ENCODE measurements around the gene FABP6.

DNA sequence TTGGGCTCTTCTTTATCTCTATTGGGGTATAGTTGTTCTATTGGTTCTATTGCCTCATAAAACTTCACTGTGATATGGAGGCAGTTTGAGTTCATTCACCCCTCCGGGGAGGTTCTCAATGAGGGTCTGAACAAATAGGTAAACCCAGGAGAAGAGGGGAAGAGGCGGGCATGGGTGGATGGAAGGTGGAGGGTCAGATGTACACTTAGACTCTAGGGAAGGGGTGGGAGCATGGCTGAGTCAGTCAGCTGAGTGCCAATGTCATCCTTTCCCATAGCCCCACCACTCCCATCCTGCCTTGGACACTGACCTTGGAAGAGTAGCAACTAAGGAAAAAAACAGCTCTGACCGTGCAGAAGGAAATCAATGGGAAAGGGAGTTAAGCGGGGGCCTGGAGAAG is 9.9 kb upstream of the FABP6 start:
- TF ChIP-seq, protein P1, sequence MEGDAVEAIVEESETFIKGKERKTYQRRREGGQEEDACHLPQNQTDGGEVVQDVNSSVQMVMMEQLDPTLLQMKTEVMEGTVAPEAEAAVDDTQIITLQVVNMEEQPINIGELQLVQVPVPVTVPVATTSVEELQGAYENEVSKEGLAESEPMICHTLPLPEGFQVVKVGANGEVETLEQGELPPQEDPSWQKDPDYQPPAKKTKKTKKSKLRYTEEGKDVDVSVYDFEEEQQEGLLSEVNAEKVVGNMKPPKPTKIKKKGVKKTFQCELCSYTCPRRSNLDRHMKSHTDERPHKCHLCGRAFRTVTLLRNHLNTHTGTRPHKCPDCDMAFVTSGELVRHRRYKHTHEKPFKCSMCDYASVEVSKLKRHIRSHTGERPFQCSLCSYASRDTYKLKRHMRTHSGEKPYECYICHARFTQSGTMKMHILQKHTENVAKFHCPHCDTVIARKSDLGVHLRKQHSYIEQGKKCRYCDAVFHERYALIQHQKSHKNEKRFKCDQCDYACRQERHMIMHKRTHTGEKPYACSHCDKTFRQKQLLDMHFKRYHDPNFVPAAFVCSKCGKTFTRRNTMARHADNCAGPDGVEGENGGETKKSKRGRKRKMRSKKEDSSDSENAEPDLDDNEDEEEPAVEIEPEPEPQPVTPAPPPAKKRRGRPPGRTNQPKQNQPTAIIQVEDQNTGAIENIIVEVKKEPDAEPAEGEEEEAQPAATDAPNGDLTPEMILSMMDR (conservative IDR thresholded peaks at IDR 0.05): no peak
- no peak for TF ChIP-seq EZH2 (IDR thresholded peaks at IDR 0.05; ENCODE audit: low read depth)

All from PC-9 (cell line).